NCI-H128 (cell line): ENCODE results near the gene ELMOD3.

ENCODE experiments used
- DNase-seq: peaks from one replicate; lab custom pipeline; 2025; ENCODE audit not compliant: unreplicated experiment; lab: John Stamatoyannopoulos, UW

The ELMOD3 gene

GRCh38 chr2:85439986-85440385 is 85.4 kb downstream of the ELMOD3 start:
- no peak for DNase-seq

- no peak for DNase-seq
These were observed 86.2 kb downstream of the ELMOD3 start for GRCh38 chr2:85440729-85441128.
